ENCODE results near the gene VDR.

- no peak for TF ChIP-seq CTCF (IDR thresholded peaks at IDR 0.05)
- no peak for TF ChIP-seq POLR2A (IDR thresholded peaks at IDR 0.05)
Measured at GRCh38 chr12:47907851-47908454, 3.2 kb upstream of the VDR start.
